AG10803 (cell line): ENCODE results near the gene TFDP2.

Experiments used
- DNase-seq: peaks from one replicate; pipeline ENCODE4 v3.0.0; 2010; ENCODE audit warnings: low read depth
- H3K4me3 ChIP-seq: 2 replicates; pipeline ENCODE4 v1.5.1; 2011; ENCODE audit warnings: mild to moderate bottlenecking, low read length, control low read depth
- TF ChIP-seq, protein P1 (sequence below): conservative IDR thresholded peaks from 2 replicates; pipeline ENCODE4 v1.5.1; 2011; ENCODE audit warnings: mild to moderate bottlenecking, low read length, control low read depth, inconsistent platforms

Gene TFDP2

DNA sequence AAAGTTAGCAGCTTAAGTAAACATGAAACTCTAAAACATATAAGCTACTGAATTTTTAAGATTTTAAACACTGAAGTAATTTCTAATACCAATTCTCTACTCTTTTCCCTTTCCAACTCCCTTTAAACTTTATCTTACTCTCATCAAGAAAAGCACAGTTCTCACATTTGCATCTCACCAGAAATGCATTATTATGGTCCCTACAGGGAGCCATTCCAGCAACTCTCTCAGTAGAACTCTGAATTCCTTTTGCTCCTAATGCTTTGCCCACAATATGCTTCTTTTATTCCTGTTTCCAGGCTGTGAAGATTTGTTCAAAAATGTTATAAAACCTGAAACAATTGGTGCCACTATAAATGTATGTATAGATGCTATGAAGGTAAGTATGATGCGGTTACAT is 83.4 kb downstream of the TFDP2 start:
- TF ChIP-seq, protein P1, sequence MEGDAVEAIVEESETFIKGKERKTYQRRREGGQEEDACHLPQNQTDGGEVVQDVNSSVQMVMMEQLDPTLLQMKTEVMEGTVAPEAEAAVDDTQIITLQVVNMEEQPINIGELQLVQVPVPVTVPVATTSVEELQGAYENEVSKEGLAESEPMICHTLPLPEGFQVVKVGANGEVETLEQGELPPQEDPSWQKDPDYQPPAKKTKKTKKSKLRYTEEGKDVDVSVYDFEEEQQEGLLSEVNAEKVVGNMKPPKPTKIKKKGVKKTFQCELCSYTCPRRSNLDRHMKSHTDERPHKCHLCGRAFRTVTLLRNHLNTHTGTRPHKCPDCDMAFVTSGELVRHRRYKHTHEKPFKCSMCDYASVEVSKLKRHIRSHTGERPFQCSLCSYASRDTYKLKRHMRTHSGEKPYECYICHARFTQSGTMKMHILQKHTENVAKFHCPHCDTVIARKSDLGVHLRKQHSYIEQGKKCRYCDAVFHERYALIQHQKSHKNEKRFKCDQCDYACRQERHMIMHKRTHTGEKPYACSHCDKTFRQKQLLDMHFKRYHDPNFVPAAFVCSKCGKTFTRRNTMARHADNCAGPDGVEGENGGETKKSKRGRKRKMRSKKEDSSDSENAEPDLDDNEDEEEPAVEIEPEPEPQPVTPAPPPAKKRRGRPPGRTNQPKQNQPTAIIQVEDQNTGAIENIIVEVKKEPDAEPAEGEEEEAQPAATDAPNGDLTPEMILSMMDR = no peak
- no peak for DNase-seq
- no peak overlapping the region for H3K4me3 ChIP-seq

DNA sequence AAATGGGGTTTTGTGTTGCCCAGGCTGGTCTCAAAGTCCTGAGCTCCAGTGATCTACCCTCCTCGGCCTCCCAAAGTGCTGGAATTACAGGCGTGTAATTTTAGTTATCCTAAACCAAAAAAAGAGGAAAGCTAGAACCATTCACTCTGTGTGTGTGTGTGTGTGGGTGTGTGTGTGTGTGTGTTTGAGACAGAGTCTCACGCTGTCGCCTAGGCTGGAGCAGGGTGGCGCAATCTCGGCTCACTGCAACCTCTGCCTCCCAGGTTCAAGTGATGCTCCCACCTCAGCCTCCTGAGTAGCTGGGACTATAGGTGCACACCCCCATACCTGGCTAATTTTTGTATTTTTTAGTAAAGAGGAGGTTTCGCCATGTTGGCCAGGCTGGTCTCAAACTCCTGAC is 84.0 kb downstream of the TFDP2 start:
- TF ChIP-seq, protein P1 = no peak
- no peak overlapping the region for H3K4me3 ChIP-seq
- DNase-seq = no peak

DNA sequence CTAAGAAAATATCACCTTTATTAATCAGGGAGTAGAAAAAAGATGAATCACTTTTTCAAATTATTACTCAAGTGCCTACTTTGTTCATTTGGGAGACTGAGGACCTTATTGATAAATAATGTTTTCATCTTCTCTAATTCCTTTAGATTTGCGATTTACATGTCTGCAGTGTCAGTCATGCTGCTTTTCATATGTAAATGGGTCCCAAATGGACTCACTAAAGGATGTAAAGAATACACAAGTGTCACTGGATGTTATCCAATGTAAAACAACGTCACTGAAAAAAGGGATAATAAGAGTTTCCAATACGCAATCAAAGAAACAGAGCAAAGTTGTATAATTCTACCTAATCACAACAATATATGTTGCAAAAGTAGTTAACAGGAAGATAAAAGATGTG is 84.9 kb downstream of the TFDP2 start:
- no peak overlapping the region for H3K4me3 ChIP-seq
- no peak for DNase-seq
- TF ChIP-seq, protein P1 = no peak

DNA sequence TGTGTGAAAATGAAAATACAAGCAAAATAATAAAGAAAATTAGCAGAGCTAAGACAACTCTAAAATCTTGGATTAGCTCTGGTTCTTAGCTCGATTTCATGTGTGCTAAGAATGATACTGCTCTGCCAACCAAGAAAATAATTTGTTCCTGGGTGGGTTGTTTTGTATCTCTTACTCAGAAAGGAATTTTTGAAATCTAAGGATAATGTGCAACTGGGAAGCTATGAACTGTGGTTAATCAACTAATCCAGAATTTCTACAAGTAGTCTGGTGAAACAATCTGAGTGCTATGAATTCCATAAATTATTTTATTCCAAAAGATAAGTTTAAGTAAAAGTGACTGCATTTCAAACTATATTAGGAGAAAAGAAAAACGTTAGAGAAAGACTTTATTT is 92.0 kb downstream of the TFDP2 start:
- DNase-seq = peak; percentile 35
- TF ChIP-seq, protein P1 = no peak
- H3K4me3 ChIP-seq = no peak overlapping the region

DNA sequence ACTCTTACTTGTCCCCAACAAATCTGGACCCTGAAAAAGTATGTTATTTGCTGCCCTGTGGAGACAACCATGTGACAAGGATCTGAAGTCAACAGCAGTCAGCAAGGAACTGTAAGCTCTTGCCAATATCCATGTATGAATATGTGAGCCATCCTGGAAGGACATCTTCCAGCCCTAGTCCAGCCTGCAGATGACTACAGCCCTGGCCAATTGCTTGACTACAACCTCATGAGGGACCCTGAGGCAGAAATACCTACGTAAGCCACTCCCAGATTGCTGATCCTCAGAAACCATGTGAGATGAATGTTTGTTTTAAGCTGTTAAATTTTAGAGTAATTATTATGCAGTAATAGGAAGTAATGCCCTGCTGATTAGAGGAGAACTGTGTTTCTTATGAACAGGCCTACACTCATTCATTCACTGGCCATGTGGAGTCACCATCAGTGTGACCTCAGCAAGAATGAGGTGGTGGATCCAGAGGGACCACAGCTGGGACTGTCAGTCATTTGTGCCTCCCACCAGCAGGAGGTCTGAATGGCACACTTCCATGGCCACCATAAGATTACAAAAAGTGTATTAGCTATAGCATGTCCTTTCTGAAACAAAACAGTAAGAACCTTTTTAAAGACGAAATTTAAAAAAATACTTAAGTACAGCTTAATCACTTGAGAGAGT is 92.6 kb downstream of the TFDP2 start:
- no peak for DNase-seq
- TF ChIP-seq, protein P1 = no peak
- H3K4me3 ChIP-seq = no peak overlapping the region

DNA sequence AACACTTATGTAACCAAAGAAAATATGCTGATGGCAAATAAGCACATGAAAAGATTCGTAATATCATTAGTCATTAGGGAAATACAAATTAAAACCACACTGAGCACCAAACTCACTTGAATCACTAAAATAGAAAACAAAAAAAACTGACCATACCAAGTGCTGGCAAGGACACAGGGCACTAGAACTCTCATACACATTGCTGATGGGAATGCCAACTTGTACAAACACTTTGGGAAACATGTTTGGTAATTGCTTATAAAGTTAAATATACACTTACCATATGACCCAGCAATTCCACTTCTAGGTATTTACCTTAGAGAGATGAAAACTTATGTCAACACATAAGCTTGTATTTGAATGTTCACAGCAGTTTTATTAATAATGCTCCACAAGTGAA is 95.5 kb downstream of the TFDP2 start:
- TF ChIP-seq, protein P1 = no peak
- DNase-seq = no peak
- H3K4me3 ChIP-seq = no peak overlapping the region

DNA sequence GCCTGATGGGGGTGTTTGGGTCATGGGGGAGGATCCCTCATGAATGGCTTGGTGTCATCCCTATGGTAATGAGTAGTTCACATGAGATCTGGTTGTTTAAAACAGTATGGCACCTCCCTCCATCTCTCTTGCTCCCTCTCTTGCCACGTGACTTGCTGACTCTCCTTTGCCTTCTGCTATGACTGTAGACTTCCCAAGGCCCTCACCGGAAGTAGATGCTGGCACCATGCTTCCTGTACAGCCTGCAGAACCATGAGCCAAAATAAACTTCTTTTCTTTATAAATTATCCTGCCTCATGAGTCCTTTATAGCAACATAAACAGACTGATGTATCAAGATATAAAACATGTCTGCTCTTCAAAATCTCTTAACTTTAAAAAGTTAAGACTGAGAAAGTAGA is 96.1 kb downstream of the TFDP2 start:
- TF ChIP-seq, protein P1 = no peak
- no peak overlapping the region for H3K4me3 ChIP-seq
- DNase-seq = no peak
